NCI-H146 treated with DMSO at 0.1 percent for 48 hours (cell line): ENCODE results near the gene ADORA2A.

ENCODE experiments used
- DNase-seq: peaks from one replicate; lab custom pipeline; 2025; ENCODE audit not compliant: unreplicated experiment; lab: John Stamatoyannopoulos, UW

Gene ADORA2A

GRCh38 chr22:24431309-24432034 is 4.1 kb downstream of the ADORA2A start:
- DNase-seq = no peak

GRCh38 chr22:24432059-24432853 is 4.9 kb downstream of the ADORA2A start:
- no peak for DNase-seq

DNA sequence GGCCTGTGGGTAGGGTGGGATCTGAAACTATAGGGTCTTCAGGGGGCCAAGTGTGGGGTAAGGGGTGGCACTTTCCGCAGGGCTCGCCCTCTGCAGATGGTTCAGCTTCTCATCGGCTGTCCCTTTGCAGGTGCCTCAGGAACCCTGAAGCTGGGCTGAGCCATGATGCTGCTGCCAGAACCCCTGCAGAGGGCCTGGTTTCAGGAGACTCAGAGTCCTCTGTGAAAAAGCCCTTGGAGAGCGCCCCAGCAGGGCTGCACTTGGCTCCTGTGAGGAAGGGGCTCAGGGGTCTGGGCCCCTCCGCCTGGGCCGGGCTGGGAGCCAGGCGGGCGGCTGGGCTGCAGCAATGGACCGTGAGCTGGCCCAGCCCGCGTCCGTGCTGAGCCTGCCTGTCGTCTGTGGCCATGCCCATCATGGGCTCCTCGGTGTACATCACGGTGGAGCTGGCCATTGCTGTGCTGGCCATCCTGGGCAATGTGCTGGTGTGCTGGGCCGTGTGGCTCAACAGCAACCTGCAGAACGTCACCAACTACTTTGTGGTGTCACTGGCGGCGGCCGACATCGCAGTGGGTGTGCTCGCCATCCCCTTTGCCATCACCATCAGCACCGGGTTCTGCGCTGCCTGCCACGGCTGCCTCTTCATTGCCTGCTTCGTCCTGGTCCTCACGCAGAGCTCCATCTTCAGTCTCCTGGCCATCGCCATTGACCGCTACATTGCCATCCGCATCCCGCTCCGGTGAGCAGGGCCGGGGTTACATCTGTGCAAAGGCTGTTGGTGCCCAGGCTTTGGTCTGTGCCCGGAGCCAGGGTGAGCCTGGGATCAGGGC is 5.8 kb downstream of the ADORA2A start:
- DNase-seq = no peak

DNA sequence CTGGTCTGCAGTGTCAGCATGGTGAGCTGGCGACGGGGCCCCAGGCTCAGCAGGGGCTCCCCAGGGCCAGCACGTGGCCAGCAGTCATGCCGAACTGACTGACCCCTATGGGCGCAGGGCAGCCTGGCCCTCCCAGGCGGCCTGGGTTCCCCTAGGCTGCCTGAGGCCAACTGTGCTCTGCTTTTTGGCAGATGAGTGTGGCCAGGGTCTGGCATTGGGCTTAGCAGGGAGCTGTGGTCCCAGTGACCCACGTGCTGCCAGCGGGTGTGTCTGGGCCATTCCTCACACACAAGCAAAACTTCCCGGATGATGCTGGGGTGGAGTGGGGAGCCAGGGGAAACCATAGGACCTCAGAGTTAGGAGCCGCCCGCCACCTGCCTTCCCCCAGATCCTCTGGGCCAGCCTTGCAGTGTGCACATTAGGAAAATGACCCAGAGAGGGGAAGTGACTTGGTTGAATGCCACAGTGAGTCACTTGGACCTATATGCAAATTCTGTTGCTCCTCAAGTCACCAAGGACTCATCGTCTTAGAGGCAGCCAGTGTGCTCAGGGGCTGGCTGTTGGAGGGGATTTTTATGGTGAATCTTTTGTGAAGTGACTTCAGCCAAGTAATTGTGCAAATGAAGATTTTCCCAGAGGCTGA is 6.5 kb downstream of the ADORA2A start:
- DNase-seq = no peak

- no peak for DNase-seq
These were observed 7.3 kb downstream of the ADORA2A start for GRCh38 chr22:24434471-24435322.

- no peak for DNase-seq
These were observed 7.9 kb downstream of the ADORA2A start for GRCh38 chr22:24435323-24435645.

DNA sequence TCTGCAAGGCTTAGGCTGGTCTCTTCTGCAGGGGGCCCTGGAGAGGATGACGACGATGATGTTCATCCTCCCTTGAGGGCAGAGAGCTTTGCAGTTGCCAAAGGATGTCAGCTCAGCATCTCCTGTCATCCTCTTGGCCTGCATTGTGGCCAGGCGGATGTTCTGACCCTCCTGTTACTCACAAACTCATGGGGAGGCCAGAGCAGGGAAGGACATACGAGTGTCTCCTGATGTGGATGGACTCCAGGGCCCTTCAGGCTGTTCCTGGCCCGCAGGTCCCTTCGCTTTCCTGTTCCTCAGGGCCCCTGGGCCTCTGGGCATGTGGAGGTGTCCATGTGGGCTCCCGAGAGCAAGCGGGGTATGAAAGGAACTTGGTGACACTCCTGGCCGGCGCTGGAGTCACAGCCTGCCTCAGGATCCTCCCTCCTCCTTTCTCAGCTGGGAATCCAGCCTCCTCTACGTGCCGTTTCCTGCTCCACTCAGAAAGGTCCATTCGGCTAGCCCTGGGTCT is 8.5 kb downstream of the ADORA2A start:
- no peak for DNase-seq

DNA sequence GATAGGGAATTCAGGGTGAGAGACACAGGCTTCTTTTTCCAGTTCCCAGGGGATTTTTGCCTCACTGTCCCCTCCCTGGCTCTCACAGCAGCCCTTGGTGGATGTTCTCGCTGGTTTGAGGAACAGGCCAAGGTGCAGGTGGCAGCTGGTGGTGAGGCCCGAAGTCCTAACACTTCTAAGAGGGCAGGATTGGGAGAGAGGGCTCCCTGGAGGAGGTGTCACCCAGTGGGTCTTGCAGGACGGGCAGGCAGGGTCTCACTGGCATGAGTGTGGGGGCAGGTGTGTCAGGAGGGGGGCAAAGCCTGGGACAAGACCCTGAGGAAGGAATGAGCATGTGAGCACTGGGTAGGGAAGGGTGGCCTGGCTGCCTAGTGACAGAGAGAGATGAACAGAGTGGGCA is 9.2 kb downstream of the ADORA2A start:
- DNase-seq = no peak

GRCh38 chr22:24437091-24437490 is 9.7 kb downstream of the ADORA2A start:
- DNase-seq = no peak

DNA sequence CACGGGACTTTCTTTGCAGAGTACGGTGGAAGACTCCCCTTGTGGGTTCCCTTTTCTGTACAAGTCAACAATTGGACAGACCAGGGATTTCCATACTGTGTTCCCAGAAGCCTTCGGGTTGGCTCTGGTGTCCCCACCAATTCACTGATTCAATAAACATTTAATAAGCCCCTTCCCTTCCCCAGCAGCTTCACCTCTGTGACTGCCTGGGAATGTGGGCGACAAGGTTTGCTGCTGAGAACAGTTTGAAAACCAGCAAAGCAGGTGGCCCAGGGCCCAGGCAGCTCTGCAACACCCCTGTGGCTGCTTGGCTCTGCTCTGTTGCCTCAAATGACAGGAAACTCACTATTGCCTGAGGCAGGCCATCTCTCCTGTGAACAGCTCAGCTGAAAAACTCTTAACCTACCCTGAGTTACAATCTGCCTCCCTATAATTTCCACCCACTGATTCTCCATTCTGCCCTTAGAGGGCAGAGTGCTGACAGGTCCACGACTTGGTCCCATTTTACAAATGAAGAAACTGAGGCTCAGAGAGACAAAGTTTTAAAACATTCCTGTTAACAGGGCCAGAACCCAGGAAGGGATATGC is 10.4 kb downstream of the ADORA2A start:
- no peak for DNase-seq

DNA sequence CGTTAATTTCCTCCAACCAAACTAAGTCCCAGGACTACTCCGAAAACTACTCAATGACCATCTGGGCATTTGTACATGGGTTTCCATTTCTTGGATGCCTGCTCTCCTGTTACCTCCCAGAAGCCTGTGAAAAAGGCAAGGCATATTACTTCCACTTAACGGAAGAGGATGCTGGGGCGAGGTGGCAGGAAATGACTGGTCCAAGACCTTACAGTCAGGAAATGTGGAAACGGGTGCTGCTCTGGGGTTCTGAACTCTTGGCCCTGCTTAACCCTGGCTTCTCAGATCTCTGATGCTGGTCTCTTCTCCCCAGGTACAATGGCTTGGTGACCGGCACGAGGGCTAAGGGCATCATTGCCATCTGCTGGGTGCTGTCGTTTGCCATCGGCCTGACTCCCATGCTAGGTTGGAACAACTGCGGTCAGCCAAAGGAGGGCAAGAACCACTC is 12.9 kb downstream of the ADORA2A start:
- DNase-seq = no peak

DNA sequence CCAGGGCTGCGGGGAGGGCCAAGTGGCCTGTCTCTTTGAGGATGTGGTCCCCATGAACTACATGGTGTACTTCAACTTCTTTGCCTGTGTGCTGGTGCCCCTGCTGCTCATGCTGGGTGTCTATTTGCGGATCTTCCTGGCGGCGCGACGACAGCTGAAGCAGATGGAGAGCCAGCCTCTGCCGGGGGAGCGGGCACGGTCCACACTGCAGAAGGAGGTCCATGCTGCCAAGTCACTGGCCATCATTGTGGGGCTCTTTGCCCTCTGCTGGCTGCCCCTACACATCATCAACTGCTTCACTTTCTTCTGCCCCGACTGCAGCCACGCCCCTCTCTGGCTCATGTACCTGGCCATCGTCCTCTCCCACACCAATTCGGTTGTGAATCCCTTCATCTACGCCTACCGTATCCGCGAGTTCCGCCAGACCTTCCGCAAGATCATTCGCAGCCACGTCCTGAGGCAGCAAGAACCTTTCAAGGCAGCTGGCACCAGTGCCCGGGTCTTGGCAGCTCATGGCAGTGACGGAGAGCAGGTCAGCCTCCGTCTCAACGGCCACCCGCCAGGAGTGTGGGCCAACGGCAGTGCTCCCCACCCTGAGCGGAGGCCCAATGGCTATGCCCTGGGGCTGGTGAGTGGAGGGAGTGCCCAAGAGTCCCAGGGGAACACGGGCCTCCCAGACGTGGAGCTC is 13.5 kb downstream of the ADORA2A start:
- DNase-seq = no peak

DNA sequence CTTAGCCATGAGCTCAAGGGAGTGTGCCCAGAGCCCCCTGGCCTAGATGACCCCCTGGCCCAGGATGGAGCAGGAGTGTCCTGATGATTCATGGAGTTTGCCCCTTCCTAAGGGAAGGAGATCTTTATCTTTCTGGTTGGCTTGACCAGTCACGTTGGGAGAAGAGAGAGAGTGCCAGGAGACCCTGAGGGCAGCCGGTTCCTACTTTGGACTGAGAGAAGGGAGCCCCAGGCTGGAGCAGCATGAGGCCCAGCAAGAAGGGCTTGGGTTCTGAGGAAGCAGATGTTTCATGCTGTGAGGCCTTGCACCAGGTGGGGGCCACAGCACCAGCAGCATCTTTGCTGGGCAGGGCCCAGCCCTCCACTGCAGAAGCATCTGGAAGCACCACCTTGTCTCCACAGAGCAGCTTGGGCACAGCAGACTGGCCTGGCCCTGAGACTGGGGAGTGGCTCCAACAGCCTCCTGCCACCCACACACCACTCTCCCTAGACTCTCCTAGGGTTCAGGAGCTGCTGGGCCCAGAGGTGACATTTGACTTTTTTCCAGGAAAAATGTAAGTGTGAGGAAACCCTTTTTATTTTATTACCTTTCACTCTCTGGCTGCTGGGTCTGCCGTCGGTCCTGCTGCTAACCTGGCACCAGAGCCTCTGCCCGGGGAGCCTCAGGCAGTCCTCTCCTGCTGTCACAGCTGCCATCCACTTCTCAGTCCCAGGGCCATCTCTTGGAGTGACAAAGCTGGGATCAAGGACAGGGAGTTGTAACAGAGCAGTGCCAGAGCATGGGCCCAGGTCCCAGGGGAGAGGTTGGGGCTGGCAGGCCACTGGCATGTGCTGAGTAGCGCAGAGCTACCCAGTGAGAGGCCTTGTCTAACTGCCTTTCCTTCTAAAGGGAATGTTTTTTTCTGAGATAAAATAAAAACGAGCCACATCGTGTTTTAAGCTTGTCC is 14.3 kb downstream of the ADORA2A start:
- no peak for DNase-seq

DNA sequence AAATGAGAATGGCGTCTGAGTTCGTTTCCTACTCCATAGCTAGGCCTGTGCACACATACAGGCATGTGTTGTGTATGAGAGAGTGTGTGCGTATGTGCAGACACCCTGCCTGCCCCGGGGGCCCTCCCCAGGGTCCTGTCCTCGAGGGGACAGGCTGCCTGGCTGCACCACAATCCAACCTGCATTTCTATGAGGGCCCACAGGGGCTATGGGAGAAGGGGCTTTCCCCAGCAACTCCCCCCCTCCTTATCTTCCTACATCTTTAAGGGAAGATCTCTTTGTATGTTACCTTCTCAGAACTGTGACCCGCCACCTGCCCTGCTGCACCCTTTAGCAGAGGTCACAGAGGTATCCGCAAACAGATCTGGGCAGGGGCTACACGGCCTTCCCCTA is 14.9 kb downstream of the ADORA2A start:
- no peak for DNase-seq

DNA sequence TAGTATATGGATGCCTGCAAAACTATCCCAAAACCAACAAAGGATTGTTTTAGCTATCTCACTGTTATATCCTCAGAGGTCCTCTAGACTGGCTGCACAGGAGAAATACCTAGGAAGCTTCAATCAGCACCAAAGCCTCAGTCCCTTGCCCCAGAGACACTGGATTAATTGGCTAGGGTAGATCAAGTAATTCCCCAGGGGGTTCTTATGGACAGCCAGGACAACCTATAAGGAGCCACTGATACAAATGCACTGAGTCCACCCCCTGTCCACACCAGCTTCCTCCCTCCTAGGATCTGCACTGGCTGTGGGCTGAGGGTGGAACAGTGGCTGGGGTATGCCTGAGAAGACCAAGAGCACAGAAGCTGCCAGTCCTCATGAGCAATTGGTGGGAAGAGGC is 16.3 kb downstream of the ADORA2A start:
- no peak for DNase-seq

DNA sequence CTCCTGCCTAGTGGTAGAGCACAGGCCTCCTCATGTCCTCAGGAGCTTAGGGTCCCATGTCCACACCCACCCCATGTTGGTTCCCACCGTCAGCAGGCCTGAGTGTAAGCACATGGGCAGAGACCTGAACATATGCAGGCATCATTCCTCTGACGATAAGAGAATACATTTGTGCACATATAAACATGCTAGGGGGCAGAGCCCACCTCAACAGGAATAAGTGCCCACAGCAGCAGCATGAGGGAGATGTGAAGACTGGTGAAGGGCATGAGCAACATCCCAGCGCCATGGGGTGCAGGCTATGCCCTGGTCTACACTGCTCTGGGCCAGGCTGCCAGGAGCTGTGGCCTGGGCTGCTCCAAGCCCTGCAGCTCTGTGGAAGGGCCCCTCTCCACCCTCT is 16.9 kb downstream of the ADORA2A start:
- no peak for DNase-seq

DNA sequence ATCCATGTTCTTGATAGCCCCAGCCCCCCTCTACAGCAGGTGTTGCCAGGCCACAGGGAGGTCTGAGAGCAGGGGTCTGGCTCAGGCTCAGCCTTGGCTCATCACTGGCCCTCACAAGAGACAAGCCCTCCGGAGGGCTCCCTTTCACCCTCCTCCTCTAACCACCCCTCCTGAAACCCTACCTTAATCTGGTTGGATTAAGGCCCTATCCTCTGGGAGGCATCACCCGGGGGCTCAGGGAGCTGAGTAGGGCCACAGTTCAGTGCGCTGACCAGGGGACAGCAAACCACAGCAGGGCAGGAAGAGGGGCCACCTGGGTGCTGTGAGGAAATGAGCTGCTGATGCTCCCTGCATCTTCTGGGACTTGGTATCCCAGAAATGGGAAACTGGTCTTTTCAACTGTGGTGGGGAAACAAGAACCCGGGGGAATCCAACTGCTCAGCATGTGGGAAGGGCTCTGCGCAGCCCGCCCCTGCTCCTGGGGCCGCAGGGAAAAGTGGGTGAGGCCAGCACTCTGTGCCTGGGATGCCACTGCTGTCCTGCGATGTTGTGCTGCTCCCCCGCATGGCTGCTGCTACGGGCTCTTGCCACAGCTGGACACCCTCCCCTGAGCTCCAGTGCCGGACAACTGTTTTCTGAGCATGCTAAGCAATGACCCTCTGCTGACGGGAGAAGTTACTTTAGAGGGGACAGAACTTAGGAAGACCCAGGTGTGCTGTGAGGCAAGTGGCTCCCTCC is 17.5 kb downstream of the ADORA2A start:
- no peak for DNase-seq
